Measurements from ENCODE around the gene SERPINA12. TPM values are rescaled to one million over a fixed set of nuclear protein-coding genes. Genes with fewer than 3 reads are reported as not detected.

Gene SERPINA12
- total RNA-seq, 1 donor = not detected

GRCh38 chr14:94541234-94541975 lies 32.1 kb upstream of the SERPINA12 start:
- Histone ChIP-seq H2AFZ (ENCODE audit: low read length) (peak overlapping the region; percentile 37), H4K20me1 (ENCODE audit: insufficient read depth, low read length) (no peaks in the 10 kb centered on the region), H3K4me3 (ENCODE audit: insufficient read depth, low read length) (no peak overlapping the region), H3K4me1 (ENCODE audit: insufficient read depth, low read length) (peaks cover 15% of the 10 kb centered on the region), H3K4me2 (ENCODE audit: insufficient read depth, low read length) (no peak overlapping the region), H3K9me3 (ENCODE audit: low read depth, low read length) (peaks cover under 1% of the 10 kb centered on the region), H3K27me3 (ENCODE audit: insufficient read depth, low read length) (no peaks in the 10 kb centered on the region), H3K36me3 (ENCODE audit: insufficient read depth, low read length) (no peaks in the 10 kb centered on the region), H3K27ac (ENCODE audit: low read depth, low read length) (no peak overlapping the region), H3K79me2 (ENCODE audit: insufficient read depth, low read length) (no peaks in the 10 kb centered on the region)
- TF ChIP-seq, protein P1, sequence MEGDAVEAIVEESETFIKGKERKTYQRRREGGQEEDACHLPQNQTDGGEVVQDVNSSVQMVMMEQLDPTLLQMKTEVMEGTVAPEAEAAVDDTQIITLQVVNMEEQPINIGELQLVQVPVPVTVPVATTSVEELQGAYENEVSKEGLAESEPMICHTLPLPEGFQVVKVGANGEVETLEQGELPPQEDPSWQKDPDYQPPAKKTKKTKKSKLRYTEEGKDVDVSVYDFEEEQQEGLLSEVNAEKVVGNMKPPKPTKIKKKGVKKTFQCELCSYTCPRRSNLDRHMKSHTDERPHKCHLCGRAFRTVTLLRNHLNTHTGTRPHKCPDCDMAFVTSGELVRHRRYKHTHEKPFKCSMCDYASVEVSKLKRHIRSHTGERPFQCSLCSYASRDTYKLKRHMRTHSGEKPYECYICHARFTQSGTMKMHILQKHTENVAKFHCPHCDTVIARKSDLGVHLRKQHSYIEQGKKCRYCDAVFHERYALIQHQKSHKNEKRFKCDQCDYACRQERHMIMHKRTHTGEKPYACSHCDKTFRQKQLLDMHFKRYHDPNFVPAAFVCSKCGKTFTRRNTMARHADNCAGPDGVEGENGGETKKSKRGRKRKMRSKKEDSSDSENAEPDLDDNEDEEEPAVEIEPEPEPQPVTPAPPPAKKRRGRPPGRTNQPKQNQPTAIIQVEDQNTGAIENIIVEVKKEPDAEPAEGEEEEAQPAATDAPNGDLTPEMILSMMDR (IDR thresholded peaks at IDR 0.05; ENCODE audit: extremely low read depth, low read depth, low read length) = no peak
- no peak for DNase-seq (ENCODE audit: insufficient read length, low spot score, missing footprints)

- peak overlapping the region; percentile 58 for H2AFZ ChIP-seq (ENCODE audit: low read length)
- no peaks in the 10 kb centered on the region for H3K79me2 ChIP-seq (ENCODE audit: insufficient read depth, low read length)
- H4K20me1 ChIP-seq (ENCODE audit: insufficient read depth, low read length) = no peaks in the 10 kb centered on the region
- no peak overlapping the region for H3K27ac ChIP-seq (ENCODE audit: low read depth, low read length)
- no peaks in the 10 kb centered on the region for H3K27me3 ChIP-seq (ENCODE audit: insufficient read depth, low read length)
- peaks cover 15% of the 10 kb centered on the region for H3K4me1 ChIP-seq (ENCODE audit: insufficient read depth, low read length)
- no peak overlapping the region for H3K4me3 ChIP-seq (ENCODE audit: insufficient read depth, low read length)
- H3K9me3 ChIP-seq (ENCODE audit: low read depth, low read length) = no peaks in the 10 kb centered on the region
- TF ChIP-seq, protein P1 (IDR thresholded peaks at IDR 0.05; ENCODE audit: extremely low read depth, low read depth, low read length) = peak; percentile 48
- peak overlapping the region; percentile 29 for H3K4me2 ChIP-seq (ENCODE audit: insufficient read depth, low read length)
- peak; percentile 90 for DNase-seq (ENCODE audit: insufficient read length, low spot score, missing footprints)
- no peaks in the 10 kb centered on the region for H3K36me3 ChIP-seq (ENCODE audit: insufficient read depth, low read length)
Observed at GRCh38 chr14:94540031-94540794, 30.9 kb upstream of the SERPINA12 start.

DNA sequence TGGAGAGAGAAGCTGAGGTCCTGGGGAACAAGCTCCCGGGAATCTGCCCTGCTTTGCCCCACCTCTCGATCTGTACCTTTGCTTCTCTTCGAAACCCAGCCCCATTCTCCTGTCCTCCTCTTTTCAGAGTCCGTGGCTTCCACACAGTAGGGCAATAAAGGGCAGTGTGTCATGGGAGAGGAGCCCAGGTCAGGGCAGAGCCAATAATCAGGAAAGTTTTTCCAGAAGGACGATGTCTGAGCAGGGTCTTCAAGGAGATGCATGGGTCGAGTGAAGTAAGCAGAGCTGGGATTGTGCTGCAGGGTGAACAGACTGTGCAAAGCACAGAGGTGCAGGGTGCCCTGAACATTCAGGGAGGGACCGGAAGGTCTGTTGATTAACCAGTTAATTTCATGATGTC lies 29.9 kb upstream of the SERPINA12 start:
- no peak overlapping the region for H3K27ac ChIP-seq (ENCODE audit: low read depth, low read length)
- no peaks in the 10 kb centered on the region for H3K27me3 ChIP-seq (ENCODE audit: insufficient read depth, low read length)
- no peak overlapping the region for H3K4me3 ChIP-seq (ENCODE audit: insufficient read depth, low read length)
- no peaks in the 10 kb centered on the region for H4K20me1 ChIP-seq (ENCODE audit: insufficient read depth, low read length)
- H3K4me1 ChIP-seq (ENCODE audit: insufficient read depth, low read length) = peaks cover 15% of the 10 kb centered on the region
- no peak overlapping the region for H3K4me2 ChIP-seq (ENCODE audit: insufficient read depth, low read length)
- no peaks in the 10 kb centered on the region for H3K79me2 ChIP-seq (ENCODE audit: insufficient read depth, low read length)
- no peaks in the 10 kb centered on the region for H3K9me3 ChIP-seq (ENCODE audit: low read depth, low read length)
- no peak overlapping the region for H2AFZ ChIP-seq (ENCODE audit: low read length)
- no peak for DNase-seq (ENCODE audit: insufficient read length, low spot score, missing footprints)
- TF ChIP-seq, protein P1 (IDR thresholded peaks at IDR 0.05; ENCODE audit: extremely low read depth, low read depth, low read length) = no peak
- H3K36me3 ChIP-seq (ENCODE audit: insufficient read depth, low read length) = no peaks in the 10 kb centered on the region
